Panc1 (cell line): ENCODE results near the gene TUBA1B. TPM values are rescaled to one million over a fixed set of nuclear protein-coding genes. Genes with fewer than 3 reads are reported as not detected.

ENCODE experiments used
- ATAC-seq: fragments of 200-7000 bp; cut with Tn5 transposase; 2 replicates; pipeline ENCODE4 v1.9.1; 2020; ENCODE audit warnings: mild to moderate bottlenecking, moderate library complexity
- BruUV-seq: library from RNA; stranded (reverse); fragments of 400-500 nt; replicated peaks from 2 replicates; lab custom pipeline; 2021; lab: Mats Ljungman, UMichigan
- CTCF ChIA-PET: fragments of 300-600 bp; sonication (Branson Sonifier 250); formaldehyde crosslinking; loops from one replicate; lab custom pipeline; 2022; ENCODE audit warnings: antibody characterized with exemption; lab: Charles Lee
- POLR2A ChIA-PET: fragments of 300-600 bp; sonication (Branson Sonifier 250); formaldehyde crosslinking; loops from one replicate; lab custom pipeline; 2022; ENCODE audit warnings: antibody characterized with exemption; lab: Charles Lee
- DNase-seq: peaks from one replicate; pipeline ENCODE4 v3.0.0-alpha.2; 2010; ENCODE audit warnings: low read depth, low spot score
- H3K27ac ChIP-seq: 2 replicates; pipeline ENCODE4 v1.5.1; 2011; ENCODE audit warnings: mild to moderate bottlenecking, low read length, inconsistent platforms
- H3K27me3 ChIP-seq: fragments of 200-500 bp; sonication (Bioruptor generic); 2 replicates; pipeline ENCODE4 v1.6.0; 2014; ENCODE audit warnings: low read length, inconsistent platforms; ENCODE audit not compliant: control insufficient read depth, insufficient read depth
- H3K36me3 ChIP-seq: fragments of 200-500 bp; sonication (Bioruptor generic); 2 replicates; pipeline ENCODE4 v1.5.1; 2014; ENCODE audit warnings: inconsistent platforms, mild to moderate bottlenecking, low read length, moderate library complexity; ENCODE audit not compliant: control insufficient read depth, insufficient read depth
- H3K4me1 ChIP-seq: 2 replicates; pipeline ENCODE4 v1.5.1; 2011; ENCODE audit warnings: inconsistent platforms, mild to moderate bottlenecking, low read length, moderate library complexity; ENCODE audit not compliant: control insufficient read depth, insufficient read depth
- H3K4me3 ChIP-seq, 2 experiments: 2 replicates each; pipeline ENCODE4 v1.5.1; 2011 to 2012; ENCODE audit warnings: low read depth in 2 of 2, low read length in 2 of 2, mild to moderate bottlenecking in 2 of 2, inconsistent platforms in 1 of 2, moderate library complexity in 1 of 2
- H3K9me3 ChIP-seq: fragments of 200-500 bp; sonication (Bioruptor generic); 2 replicates; pipeline ENCODE4 v1.5.1; 2014; ENCODE audit warnings: low read depth, mild to moderate bottlenecking, inconsistent platforms, low read length, moderate library complexity; ENCODE audit not compliant: control insufficient read depth, insufficient read depth
- POLR2AphosphoS5 ChIP-seq: IDR thresholded peaks from 2 replicates; pipeline ENCODE4 v1.6.1; 2012; ENCODE audit warnings: mild to moderate bottlenecking, low read depth, low read length, moderate library complexity
- REST ChIP-seq, 2 experiments: IDR thresholded peaks; 2 replicates each; pipeline ENCODE4 v1.6.1; 2011 to 2012; ENCODE audit warnings: low read depth in 2 of 2, control low read depth in 1 of 2, low read length in 1 of 2, mild to moderate bottlenecking in 1 of 2, moderate library complexity in 1 of 2; ENCODE audit not compliant: insufficient read depth in 1 of 2
- SIN3A ChIP-seq: IDR thresholded peaks from 2 replicates; pipeline ENCODE4 v1.6.1; 2012; ENCODE audit warnings: low read depth, mild to moderate bottlenecking, low read length, moderate library complexity, borderline replicate concordance; ENCODE audit not compliant: insufficient read depth
- TCF7L2 ChIP-seq: IDR thresholded peaks from 2 replicates; pipeline ENCODE4 v1.6.1; 2011; ENCODE audit warnings: mild to moderate bottlenecking, low read depth, low read length, inconsistent platforms
- in situ Hi-C: cut with HindIII; loops from 2 replicates; pipeline ENCODE4 v1.10.0; 2016; ENCODE audit warnings: low sequenced_read_pairs, low pct_unique_long_range_greater_than_20kb
- intact Hi-C: fragments of 100-400 bp; cut with micrococcal nuclease; formaldehyde crosslinking; loops from one replicate; pipeline ENCODE4 v1.10.0; 2022; ENCODE audit not compliant: unreplicated experiment
- total RNA-seq: library from RNA; stranded (reverse); gene quantifications from one replicate; pipeline ENCODE4 v1.2.1, GENCODE V29; 2021; ENCODE audit not compliant: unreplicated experiment
- TF ChIP-seq, protein P1 (sequence below): fragments of 450-650 bp; IDR thresholded peaks from 2 replicates; pipeline ENCODE4 v1.5.1; 2017; ENCODE audit warnings: mild to moderate bottlenecking

Gene TUBA1B
- total RNA-seq, 1 experiment from 2014 or later = 1,275 TPM

DNA sequence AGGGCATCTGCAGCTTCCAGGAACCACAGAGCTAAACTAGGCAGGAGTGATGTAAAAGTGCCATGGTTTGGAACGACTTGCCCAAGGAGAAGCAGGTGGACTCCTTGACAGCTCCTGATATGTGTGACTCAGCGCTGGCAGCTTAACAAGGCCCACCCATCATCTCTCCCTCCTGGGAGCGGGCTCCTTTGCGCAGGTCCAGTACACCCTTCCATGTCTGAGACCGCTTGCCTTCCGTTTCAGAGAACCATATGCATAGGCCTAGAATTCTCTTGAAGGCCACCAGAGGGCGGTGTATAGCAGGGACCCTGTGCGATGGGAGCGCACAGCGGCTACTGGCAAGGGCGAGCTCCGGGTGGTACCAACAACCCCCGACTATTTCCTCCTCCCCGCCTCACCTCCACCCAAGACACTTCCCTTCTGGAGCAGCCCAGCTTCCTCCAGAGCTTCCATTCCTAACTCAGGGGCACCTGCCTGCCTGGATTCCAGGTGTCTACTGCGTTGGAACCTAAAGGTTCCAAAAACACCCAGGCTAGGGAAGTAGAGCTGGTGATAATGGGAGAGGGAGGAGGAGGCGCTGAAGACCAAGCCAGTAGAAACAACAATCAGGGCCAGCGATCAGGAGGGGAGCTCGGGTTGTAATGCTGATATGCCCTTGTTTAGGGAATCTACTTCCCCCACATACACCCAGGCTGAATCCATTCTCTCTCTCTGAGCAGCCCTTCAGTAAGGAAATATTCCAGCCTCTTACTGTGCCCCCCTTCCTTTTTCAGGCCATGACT lies 42.9 kb downstream of the TUBA1B start:
- ChIA-PET POLR2A (interaction anchor here (0.5 to 0.7 kb wide), 3 partner anchors 43 to 536 kb away, joined by 3 to 5 read pairs (median 4); partner anchors contain the start of gene TUBA1B), CTCF (interaction anchor here (0.5 to 3.6 kb wide), 16 partner anchors 9 to 147 kb away, joined by 3 to 47 read pairs (median 4); partner anchors contain the start of gene RHEBL1)
- no peaks in the 10 kb centered on the region for H3K27me3 ChIP-seq
- peaks cover 31% of the 10 kb centered on the region for H3K4me1 ChIP-seq
- H3K36me3 ChIP-seq = no peaks in the 10 kb centered on the region
- intact Hi-C loops (no loop called here), in situ Hi-C loops (no loop called here)
- H3K27ac ChIP-seq = 0 out of 2 replicates have a peak overlapping the region, but pooled peaks have one; percentile 57
- TF ChIP-seq, protein P1, sequence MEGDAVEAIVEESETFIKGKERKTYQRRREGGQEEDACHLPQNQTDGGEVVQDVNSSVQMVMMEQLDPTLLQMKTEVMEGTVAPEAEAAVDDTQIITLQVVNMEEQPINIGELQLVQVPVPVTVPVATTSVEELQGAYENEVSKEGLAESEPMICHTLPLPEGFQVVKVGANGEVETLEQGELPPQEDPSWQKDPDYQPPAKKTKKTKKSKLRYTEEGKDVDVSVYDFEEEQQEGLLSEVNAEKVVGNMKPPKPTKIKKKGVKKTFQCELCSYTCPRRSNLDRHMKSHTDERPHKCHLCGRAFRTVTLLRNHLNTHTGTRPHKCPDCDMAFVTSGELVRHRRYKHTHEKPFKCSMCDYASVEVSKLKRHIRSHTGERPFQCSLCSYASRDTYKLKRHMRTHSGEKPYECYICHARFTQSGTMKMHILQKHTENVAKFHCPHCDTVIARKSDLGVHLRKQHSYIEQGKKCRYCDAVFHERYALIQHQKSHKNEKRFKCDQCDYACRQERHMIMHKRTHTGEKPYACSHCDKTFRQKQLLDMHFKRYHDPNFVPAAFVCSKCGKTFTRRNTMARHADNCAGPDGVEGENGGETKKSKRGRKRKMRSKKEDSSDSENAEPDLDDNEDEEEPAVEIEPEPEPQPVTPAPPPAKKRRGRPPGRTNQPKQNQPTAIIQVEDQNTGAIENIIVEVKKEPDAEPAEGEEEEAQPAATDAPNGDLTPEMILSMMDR = peak; percentile 94
- TF ChIP-seq POLR2AphosphoS5 (no peak), REST (IDR thresholded peaks at IDR 0.05; ENCODE audit: insufficient read depth in 1 of 2, low read depth in 2 of 2, low read length in 1 of 2) (0 out of 4 replicates have a peak, but pooled peaks of 1 of the 2 experiments have one; percentile 11)
- H3K4me3 ChIP-seq = peak overlapping the region; percentile 13 to 37
- no TSS peak for BruUV-seq
- H3K9me3 ChIP-seq = no peaks in the 10 kb centered on the region
- ATAC-seq (peak; percentile 85), DNase-seq (peak; percentile 55)

GRCh38 chr12:49086116-49086515 lies 45.1 kb downstream of the TUBA1B start:
- no peak for ATAC-seq
- CTCF ChIA-PET = interaction anchor here (1.0 kb wide), 1 partner anchor 12 kb away, joined by 6 read pairs; no protein-coding TSS in a partner anchor
- no peak overlapping the region for H3K27ac ChIP-seq
- peaks cover 12% of the 10 kb centered on the region for H3K4me1 ChIP-seq
- H3K4me3 ChIP-seq = no peak overlapping the region
- no TSS peak for BruUV-seq
- no peaks in the 10 kb centered on the region for H3K9me3 ChIP-seq
- no peaks in the 10 kb centered on the region for H3K27me3 ChIP-seq
- no peaks in the 10 kb centered on the region for H3K36me3 ChIP-seq
- POLR2A ChIA-PET = no interaction called here
- intact Hi-C loops = no loop called here
- in situ Hi-C loops = no loop called here
- no peak for DNase-seq
- TF ChIP-seq TCF7L2 (no peak), POLR2AphosphoS5 (no peak), SIN3A (no peak), REST (IDR thresholded peaks at IDR 0.05; ENCODE audit: insufficient read depth in 1 of 2, low read depth in 2 of 2, low read length in 1 of 2) (no peak)
- TF ChIP-seq, protein P1 = no peak
